OCI-LY7 (cell line): ENCODE results near the gene CACNA1D.

Experiments
- CTCF ChIP-seq: fragments of 200-600 bp; sonication (generic); conservative IDR thresholded peaks from 2 replicates; pipeline ENCODE4 v1.5.1; 2014; ENCODE audit warnings: mild to moderate bottlenecking, antibody characterized with exemption, low read length, moderate library complexity, mixed read lengths
- EZH2phosphoT487 ChIP-seq: fragments of 200-600 bp; sonication (generic); IDR thresholded peaks from 2 replicates; pipeline ENCODE4 v1.6.1; 2018; ENCODE audit warnings: low read depth, borderline replicate concordance, mild to moderate bottlenecking, mixed run types, antibody characterized with exemption, low read length, moderate library complexity, mixed read lengths

DNA sequence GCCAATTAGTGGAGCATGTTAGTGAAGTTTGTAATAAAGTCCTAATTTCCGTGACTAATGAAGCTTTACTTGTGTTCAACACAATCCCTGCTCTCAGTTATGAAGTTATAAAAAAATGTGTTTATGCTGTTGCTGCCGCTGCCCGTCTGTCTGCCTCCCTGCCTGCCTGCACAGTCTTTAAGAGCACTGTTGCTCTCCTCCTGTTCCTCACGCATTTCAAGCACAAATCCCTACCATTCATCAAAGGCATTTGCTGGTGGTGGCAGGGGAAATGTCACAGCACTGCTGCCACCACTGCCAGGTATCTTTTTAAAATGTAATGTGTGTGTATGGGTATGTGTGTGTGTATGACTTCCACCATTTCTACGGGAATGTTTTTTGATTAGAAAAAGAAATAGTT, 58.8 kb downstream of the CACNA1D start:
- TF ChIP-seq CTCF (no peak), EZH2phosphoT487 (no peak)
